NB4 (cell line): ENCODE results near the gene ALB.

Source experiments
- DNase-seq: peaks from one replicate; pipeline ENCODE4 v3.0.0; 2010; ENCODE audit warnings: low read depth
- H3K4me3 ChIP-seq: one replicate; pipeline ENCODE4 v1.5.1; 2011; ENCODE audit warnings: mild to moderate bottlenecking, low read depth, low read length, moderate library complexity
- MYC ChIP-seq: IDR thresholded peaks from 2 replicates; pipeline ENCODE4 v1.6.1; 2011; ENCODE audit warnings: low read depth, low read length
- POLR2A ChIP-seq: IDR thresholded peaks from 2 replicates; pipeline ENCODE4 v1.6.1; 2011; ENCODE audit warnings: mild to moderate bottlenecking; ENCODE audit not compliant: insufficient read length; ENCODE audit errors: extremely low read depth
- TF ChIP-seq, protein P1 (sequence below): IDR thresholded peaks from one replicate; pipeline ENCODE4 v1.5.1; 2012; ENCODE audit warnings: low read depth, low read length
- TF ChIP-seq, protein P2 (sequence below): IDR thresholded peaks from 2 replicates; pipeline ENCODE4 v1.6.1; 2011; ENCODE audit warnings: low read depth, low read length

Gene ALB

DNA sequence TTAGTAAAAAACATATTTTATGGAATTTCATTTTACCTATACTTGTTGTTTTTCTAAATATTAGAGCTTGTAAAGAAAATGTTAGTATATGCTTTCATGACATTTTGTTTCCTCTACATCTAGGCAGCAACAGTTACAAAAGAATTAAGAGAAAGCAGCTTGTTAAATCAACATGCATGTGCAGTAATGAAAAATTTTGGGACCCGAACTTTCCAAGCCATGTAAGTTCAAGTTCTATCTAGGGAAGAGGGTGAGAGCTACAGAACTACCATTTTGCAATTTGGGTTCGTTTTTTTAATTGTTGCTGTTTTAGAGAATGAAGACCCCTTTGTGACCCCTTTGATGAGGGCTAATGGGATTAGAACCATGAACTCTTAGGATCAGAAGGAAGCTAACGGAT, 39.1 kb downstream of the ALB start:
- TF ChIP-seq, protein P1, sequence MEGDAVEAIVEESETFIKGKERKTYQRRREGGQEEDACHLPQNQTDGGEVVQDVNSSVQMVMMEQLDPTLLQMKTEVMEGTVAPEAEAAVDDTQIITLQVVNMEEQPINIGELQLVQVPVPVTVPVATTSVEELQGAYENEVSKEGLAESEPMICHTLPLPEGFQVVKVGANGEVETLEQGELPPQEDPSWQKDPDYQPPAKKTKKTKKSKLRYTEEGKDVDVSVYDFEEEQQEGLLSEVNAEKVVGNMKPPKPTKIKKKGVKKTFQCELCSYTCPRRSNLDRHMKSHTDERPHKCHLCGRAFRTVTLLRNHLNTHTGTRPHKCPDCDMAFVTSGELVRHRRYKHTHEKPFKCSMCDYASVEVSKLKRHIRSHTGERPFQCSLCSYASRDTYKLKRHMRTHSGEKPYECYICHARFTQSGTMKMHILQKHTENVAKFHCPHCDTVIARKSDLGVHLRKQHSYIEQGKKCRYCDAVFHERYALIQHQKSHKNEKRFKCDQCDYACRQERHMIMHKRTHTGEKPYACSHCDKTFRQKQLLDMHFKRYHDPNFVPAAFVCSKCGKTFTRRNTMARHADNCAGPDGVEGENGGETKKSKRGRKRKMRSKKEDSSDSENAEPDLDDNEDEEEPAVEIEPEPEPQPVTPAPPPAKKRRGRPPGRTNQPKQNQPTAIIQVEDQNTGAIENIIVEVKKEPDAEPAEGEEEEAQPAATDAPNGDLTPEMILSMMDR = no peak
- TF ChIP-seq, protein P2, sequence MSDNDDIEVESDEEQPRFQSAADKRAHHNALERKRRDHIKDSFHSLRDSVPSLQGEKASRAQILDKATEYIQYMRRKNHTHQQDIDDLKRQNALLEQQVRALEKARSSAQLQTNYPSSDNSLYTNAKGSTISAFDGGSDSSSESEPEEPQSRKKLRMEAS = no peak
- TF ChIP-seq POLR2A (no peak), MYC (no peak)
- no peak for DNase-seq
- no peak overlapping the region for H3K4me3 ChIP-seq

DNA sequence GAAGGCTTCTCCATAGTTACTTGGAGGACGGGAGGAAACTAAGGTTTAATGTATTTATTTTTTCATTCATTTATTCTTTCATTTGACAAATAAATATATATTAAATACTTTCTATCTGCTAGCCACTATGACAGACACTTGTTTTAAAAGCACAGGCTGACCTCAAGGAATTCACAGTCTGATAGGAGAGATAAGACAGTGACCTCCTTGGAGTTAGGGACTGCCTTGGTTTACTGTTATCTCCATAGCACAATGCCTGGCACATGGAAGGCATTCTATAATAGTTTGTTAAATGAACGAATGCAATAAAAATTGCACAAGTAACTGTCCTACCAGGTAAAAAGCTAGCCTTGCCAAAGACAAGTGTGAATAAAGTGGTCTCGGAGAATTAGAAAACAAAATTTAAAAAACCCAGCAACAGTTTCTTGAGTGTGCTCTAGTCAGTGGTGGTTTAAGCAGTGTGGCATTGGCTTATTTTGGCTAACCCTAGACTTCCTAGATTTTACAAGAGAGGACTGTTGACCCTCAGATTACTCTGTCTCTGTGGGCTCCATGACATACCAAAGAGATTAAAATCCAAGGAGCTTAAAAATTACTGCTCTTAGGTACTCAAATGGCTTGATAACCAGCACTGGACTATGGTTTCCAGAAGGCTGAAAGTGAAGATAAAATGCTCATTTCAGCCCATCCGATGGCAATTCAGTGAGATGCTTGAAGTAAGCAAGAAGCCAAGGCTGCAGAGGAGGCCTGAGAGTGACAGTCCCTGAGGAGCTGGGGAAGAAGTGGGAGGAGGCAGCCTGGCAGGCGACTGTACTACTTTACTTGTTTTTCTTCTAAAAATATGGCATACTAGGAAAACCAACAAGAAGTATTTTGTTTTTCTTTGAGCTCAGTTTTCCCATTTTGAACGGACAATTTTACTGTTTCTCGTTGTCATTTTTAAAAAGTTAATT, 41.6 kb downstream of the ALB start:
- TF ChIP-seq, protein P2 = no peak
- TF ChIP-seq POLR2A (no peak), MYC (no peak)
- TF ChIP-seq, protein P1 = no peak
- DNase-seq = no peak
- no peak overlapping the region for H3K4me3 ChIP-seq

DNA sequence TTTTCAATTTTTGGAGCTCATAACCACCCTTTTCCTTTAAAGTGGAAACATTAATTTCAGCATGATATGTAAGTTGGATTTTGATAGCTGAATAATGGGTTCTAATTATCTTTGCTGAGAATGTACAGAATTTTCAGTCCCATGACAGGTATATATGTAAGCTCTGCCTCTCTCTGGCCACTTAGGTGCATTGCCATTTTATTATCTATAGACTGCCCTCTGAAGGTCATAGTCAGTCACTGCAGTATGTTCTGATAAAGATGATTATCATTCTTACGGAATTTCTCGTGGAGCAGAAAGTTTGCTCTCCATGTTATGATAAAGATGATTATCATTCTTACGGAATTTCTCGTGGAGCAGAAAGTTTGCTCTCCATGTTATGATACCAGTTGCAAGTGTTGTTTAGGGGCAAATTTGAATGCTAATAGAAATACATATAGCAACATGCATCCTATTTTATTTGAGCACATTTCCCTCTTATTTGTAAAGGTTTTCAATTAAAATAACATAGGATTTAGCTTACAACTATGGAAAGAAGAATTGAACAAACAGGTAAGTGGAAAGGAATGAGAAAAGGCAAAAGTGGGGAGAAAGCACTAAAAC, 42.4 kb downstream of the ALB start:
- H3K4me3 ChIP-seq = no peak overlapping the region
- DNase-seq = peak; percentile 50
- TF ChIP-seq POLR2A = no peak
- TF ChIP-seq, protein P1 = peak; percentile 78
- TF ChIP-seq, protein P2 = no peak
- no peak for TF ChIP-seq MYC

DNA sequence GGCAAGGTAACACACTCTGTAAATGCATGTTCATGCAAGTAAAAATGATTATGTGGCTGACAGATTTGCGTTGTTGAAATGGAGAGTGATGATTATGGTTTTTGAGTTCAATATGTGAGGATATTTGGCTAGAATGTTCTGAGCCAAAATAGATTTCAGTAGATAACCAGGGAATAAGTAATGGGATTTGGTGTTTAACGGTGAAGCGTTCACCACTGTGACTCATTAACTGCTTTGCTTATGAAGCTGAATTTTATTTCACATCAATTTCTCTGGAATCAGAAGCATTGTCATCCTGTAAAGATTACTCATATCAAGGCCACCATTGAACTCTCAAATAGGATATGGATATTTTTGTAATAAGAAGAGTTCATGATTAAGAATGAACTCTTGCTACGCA, 43.6 kb downstream of the ALB start:
- TF ChIP-seq MYC (no peak), POLR2A (no peak)
- TF ChIP-seq, protein P1 = no peak
- TF ChIP-seq, protein P2 = no peak
- DNase-seq = no peak
- H3K4me3 ChIP-seq = no peak overlapping the region

DNA sequence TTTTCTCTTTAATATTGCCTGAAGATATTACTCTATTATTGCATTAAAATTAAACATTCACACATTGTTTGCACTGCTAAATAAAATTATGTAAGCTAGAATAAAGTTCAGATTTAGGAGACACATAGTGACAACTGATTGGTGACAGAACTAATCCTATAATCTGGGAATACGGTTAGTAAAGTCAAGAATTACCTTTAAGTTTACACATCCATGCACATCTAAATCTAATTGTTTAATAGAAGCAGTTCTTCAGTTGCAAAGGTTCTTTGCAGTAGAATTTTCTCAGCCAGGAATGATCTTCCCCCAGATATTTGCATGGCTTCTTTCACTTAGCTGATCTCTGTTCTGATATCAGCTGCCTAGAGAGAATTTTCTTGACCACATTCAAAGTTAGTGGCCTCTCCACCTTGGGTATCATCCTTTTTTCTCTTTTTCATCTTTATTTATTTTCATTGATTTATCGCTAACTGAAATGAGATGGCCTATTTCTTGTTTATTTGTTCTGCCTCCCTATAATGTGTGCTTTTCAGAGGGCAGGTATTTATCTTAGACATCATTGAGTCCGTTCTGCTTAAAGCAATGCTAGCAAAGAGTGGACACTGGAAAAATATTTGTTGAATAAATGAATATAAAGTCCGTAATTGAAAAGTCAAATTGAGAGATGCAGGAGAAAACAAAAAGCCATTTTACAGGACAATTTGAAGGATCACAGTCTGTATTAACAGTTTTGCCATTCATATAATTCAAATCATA, 44.5 kb downstream of the ALB start:
- DNase-seq = no peak
- TF ChIP-seq MYC (no peak), POLR2A (no peak)
- TF ChIP-seq, protein P2 = no peak
- TF ChIP-seq, protein P1 = no peak
- H3K4me3 ChIP-seq = no peak overlapping the region
